Measurements from ENCODE around the gene KDM6B.
"Not testable (repeated sequence)": the region's sequence is repeated elsewhere in the genome, so short reads cannot be mapped to it uniquely, and the experiment has no call there.

Gene KDM6B

DNA sequence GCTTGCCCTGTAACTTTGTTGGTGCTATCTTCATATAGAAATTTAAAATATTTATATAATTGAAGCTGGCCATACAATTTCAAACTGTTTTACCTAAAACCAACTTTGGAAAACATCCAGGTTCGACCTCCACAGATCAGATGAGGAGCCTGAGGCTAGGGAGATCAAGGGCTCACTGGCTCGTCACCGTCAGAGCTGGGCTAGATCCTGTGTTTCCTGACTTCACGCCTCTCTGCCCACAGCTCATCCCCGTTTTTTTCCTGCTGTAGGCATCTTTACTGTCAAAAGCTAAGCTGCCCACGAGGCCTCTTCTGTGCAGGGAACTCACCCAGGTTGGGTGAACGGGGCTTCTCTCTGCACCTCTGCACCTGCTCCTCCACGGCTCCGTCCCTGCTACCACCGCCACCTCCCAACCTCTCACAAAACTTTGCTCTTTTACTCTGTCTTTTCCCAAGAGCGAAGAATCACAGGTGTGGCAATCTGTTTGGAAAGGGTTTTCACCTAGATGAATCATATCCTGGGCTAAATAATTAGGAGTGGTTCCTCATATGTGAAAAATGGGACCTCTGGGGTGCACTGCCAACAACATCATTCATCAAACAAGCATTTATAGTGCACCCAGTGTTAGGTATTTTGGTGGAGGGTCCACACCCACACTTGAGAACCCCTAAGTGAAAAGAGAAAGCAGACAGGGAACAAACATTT is 24.8 kb upstream of the KDM6B start:
- no peak for DNase-seq (ENCODE audit: low read depth)
- TF ChIP-seq, protein P1, sequence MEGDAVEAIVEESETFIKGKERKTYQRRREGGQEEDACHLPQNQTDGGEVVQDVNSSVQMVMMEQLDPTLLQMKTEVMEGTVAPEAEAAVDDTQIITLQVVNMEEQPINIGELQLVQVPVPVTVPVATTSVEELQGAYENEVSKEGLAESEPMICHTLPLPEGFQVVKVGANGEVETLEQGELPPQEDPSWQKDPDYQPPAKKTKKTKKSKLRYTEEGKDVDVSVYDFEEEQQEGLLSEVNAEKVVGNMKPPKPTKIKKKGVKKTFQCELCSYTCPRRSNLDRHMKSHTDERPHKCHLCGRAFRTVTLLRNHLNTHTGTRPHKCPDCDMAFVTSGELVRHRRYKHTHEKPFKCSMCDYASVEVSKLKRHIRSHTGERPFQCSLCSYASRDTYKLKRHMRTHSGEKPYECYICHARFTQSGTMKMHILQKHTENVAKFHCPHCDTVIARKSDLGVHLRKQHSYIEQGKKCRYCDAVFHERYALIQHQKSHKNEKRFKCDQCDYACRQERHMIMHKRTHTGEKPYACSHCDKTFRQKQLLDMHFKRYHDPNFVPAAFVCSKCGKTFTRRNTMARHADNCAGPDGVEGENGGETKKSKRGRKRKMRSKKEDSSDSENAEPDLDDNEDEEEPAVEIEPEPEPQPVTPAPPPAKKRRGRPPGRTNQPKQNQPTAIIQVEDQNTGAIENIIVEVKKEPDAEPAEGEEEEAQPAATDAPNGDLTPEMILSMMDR (IDR thresholded peaks at IDR 0.05; ENCODE audit: low read depth, low read length, missing control alignments), result no peak
- no peak overlapping the region for H3K4me3 ChIP-seq (ENCODE audit: low read depth, low read length)
- in situ Hi-C loops (cut with HindIII; ENCODE audit: low sequenced_read_pairs), result no loop called here

DNA sequence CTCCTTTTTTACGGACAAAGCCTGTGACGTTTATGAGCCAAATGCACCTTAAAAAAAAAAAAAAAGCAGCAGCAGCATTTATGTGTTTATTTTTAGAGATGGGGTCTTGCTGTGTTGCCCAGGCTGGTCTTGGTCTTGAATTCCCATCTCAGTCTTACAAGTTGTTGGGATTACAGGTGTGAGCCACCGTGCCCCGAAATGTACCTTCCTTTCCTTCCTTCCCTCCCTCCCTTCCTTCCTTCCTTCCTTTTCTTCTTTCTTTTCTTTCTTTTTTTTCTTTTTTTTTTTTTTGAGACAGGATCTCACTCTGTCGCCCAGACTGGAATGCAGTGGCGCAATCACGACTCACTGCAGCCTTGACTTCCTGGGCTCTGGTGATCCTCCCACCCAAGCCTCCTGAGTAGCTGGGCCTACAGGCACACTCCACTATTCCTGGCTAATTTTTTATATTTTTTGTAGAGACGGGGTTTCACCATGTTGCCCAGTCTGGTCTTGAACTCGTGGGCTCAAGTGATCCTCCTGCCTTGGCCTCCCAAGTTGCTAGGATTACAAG is 24.1 kb upstream of the KDM6B start:
- DNase-seq (ENCODE audit: low read depth); H3K4me3 ChIP-seq (ENCODE audit: low read depth, low read length); in situ Hi-C loops (cut with HindIII; ENCODE audit: low sequenced_read_pairs): not testable (repeated sequence)

DNA sequence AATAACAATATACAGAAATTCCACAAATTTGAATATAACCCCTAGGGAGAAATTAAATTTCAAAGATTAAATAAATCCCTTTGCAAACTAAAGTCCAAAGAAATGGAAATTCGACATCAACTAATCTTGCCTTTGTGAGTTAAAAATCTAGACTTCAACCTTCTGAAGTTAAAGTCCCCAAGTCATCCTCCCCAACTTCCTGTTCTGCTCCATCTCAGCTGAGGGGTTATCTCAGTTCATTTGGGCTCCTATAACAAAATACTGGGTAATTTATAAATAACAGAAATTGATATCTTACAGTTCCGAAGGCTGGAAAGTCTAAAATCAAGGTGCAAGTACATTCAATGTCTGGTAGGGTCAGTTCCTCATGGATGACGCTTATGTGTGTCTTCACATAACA is 22.8 kb upstream of the KDM6B start:
- H3K4me3 ChIP-seq (ENCODE audit: low read depth, low read length), result no peak overlapping the region
- in situ Hi-C loops (cut with HindIII; ENCODE audit: low sequenced_read_pairs), result no loop called here
- DNase-seq (ENCODE audit: low read depth), result no peak
- TF ChIP-seq, protein P1 (IDR thresholded peaks at IDR 0.05; ENCODE audit: low read depth, low read length, missing control alignments), result no peak

DNA sequence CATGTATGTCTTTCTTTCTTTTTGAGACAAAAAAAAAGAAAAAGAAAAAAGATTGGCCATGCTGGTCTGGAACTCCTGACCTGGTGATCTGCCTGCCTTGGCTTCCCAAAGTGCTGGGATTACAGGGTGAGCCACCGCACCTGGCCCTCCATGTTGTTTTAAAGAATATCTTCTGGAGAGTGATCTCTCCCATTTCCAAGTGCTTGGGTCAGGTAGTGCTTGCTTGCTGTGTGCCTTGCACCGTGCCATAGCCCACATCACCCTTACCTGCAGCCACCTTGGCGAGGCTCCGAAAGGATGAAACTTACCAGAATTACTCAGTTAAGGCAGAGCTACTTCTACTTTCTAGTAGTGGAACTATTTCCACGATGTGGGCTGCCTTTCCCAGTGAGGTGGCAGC is 19.0 kb upstream of the KDM6B start:
- in situ Hi-C loops (cut with HindIII; ENCODE audit: low sequenced_read_pairs), result loop anchor here (5.0 kb wide), 1 partner anchor 38 kb away; no protein-coding TSS in a partner anchor
- no peak for DNase-seq (ENCODE audit: low read depth)
- TF ChIP-seq, protein P1 (IDR thresholded peaks at IDR 0.05; ENCODE audit: low read depth, low read length, missing control alignments), result no peak
- H3K4me3 ChIP-seq (ENCODE audit: low read depth, low read length), result no peak overlapping the region

DNA sequence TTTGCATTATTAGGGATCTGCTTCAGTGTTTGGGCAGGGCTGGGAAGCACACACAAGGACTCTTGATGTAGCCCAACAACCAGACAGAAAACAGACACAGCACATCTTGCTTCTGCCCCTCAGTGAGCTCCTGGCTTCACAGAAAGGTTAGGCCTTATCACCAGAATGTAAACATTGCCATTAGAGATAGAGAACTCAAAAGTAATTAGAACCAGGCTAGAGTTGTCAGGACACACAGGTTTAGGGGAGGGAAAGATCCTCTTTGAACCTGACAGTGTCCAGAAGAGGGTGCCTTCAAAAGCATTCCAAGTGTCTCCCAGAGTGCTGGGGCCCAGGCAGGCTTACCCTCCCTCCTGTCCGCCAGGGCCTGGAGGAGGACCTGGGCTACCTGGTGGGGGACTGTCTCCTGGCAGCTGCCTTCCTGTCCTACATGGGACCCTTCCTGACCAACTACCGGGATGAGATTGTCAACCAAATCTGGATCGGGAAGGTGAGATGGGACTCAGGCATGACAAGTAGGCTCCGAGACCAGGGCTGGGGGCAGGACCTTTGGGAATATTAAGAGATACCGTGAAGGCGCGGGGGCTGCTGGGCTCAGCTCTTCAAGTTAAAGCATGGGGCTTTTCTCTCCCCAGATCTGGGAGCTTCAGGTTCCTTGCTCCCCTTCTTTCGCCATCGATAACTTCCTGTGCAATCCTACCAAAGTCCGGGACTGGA is 16.9 kb upstream of the KDM6B start:
- H3K4me3 ChIP-seq (ENCODE audit: low read depth, low read length), result no peak overlapping the region
- in situ Hi-C loops (cut with HindIII; ENCODE audit: low sequenced_read_pairs), result loop anchor here (5.0 kb wide), 1 partner anchor 40 kb away; no protein-coding TSS in a partner anchor
- TF ChIP-seq, protein P1 (IDR thresholded peaks at IDR 0.05; ENCODE audit: low read depth, low read length, missing control alignments), result no peak
- no peak for DNase-seq (ENCODE audit: low read depth)

DNA sequence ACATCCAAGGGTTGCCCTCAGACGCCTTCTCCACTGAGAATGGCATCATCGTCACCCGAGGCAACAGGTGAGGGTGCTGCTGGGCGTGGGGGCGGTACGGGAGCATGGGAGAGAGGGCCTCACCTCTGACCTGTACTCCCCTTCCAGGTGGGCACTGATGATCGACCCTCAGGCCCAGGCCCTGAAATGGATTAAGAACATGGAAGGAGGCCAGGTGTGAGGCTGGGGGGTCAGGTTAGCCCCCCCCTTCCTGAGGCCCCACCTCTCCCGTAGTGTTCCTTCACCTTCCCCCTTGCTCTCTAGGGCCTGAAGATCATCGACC is 16.4 kb upstream of the KDM6B start:
- no peak overlapping the region for H3K4me3 ChIP-seq (ENCODE audit: low read depth, low read length)
- in situ Hi-C loops (cut with HindIII; ENCODE audit: low sequenced_read_pairs), result loop anchor here (5.0 kb wide), 1 partner anchor 40 kb away; no protein-coding TSS in a partner anchor
- TF ChIP-seq, protein P1 (IDR thresholded peaks at IDR 0.05; ENCODE audit: low read depth, low read length, missing control alignments), result no peak
- DNase-seq (ENCODE audit: low read depth), result no peak

DNA sequence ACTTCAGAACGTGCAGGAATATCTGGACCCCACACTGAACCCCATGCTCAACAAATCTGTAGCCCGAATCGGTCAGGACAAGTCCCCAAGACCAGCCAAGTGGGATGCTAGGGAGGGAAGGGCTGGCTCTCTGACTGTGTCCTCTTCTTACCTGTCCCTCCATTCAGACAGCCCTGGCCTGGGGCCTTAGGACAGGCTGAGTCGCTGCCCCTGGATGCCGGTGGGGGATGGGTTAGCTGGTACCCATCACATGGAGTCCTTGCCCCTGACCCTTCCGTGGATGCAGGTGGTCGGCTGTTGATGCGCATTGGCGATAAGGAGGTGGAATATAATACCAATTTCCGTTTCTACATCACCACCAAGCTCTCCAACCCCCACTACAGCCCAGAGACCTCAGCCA is 16.0 kb upstream of the KDM6B start:
- no peak overlapping the region for H3K4me3 ChIP-seq (ENCODE audit: low read depth, low read length)
- DNase-seq (ENCODE audit: low read depth), result no peak
- TF ChIP-seq, protein P1 (IDR thresholded peaks at IDR 0.05; ENCODE audit: low read depth, low read length, missing control alignments), result no peak
- in situ Hi-C loops (cut with HindIII; ENCODE audit: low sequenced_read_pairs), result loop anchor here (5.0 kb wide), 1 partner anchor 41 kb away; no protein-coding TSS in a partner anchor

All from astrocyte of the cerebellum (primary cell).